Adrenal gland (tissue), 12 donors: Measurements from ENCODE around the gene BMP8A. TPM values are rescaled to one million over a fixed set of nuclear protein-coding genes. Genes with fewer than 3 reads are reported as not detected.
"Not testable (repeated sequence)": the region's sequence is repeated elsewhere in the genome, so short reads cannot be mapped to it uniquely, and the experiment has no call there.

ENCODE experiments used
- DNase-seq, 7 donors: peaks; one replicate each; pipeline ENCODE4 v3.0.0-alpha.2; 2019 to 2020
- H3K27ac ChIP-seq, 5 donors: fragments of 200-600 bp; sonication (generic) in 4 of 5; 1 replicate in 3 of 5; 2 replicates in 2 of 5; pipeline versions ENCODE4 v1.5.1 to v1.8.0; 2016 to 2020; ENCODE audit warnings: mild to moderate bottlenecking in 1 of 5
- H3K27me3 ChIP-seq: fragments of 200-600 bp; 2 replicates; pipeline ENCODE4 v1.8.0; 2021
- H3K36me3 ChIP-seq, 2 donors: fragments of 200-600 bp; replicated peaks in 1 of 2; 1 replicate in 1 of 2; 2 replicates in 1 of 2; pipeline versions ENCODE4 v1.5.1 to v1.8.0; 2018 to 2022
- H3K4me1 ChIP-seq, 2 donors: fragments of 200-600 bp; replicated peaks in 1 of 2; 1 replicate in 1 of 2; 2 replicates in 1 of 2; pipeline versions ENCODE4 v1.5.1 to v1.8.0; 2018 to 2021
- H3K4me3 ChIP-seq, 4 donors: fragments of 200-600 bp; sonication (generic) in 3 of 4; one replicate each; pipeline ENCODE4 v1.5.1; 2016 to 2018
- H3K9me3 ChIP-seq, 3 donors: fragments of 200-600 bp; sonication (generic) in 1 of 3; replicated peaks in 1 of 3; 1 replicate in 2 of 3; 2 replicates in 1 of 3; pipeline versions ENCODE4 v1.5.1 to v1.8.0; 2016 to 2021
- POLR2A ChIP-seq, 2 donors: fragments of 450-650 bp; IDR thresholded peaks; one replicate each; pipeline ENCODE4 v1.6.1; 2017; ENCODE audit warnings: antibody characterized with exemption in 2 of 2, mild to moderate bottlenecking in 2 of 2, moderate library complexity in 1 of 2
- WGBS, 4 donors: extraction: QIAGEN DNeasy Blood & Tissue Kit in 2 of 4; methylation state at CpG; one replicate each; pipeline versions ENCODE4 v1.1.5 to v1.1.7; 2013 to 2017; 5-methylcytosine and 5-hydroxymethylcytosine counted together
- intact Hi-C, 2 donors: fragments of 100-400 bp; cut with DNase I; formaldehyde crosslinking; loops; one replicate each; pipeline versions ENCODE4 v1.14.1 to v1.15.0; 2022 to 2023
- polyA plus RNA-seq, 3 donors: library from polyadenylated mRNA; stranded (reverse); fragments of 200-250 nt in 2 of 3; fragments of 350-450 nt in 1 of 3; fragmentation: Illumina TruSeq in 1 of 3; extraction: RNeasy Lipid Tissue Mini Kit (QIAGEN cat#74804) in 1 of 3; gene quantifications; one replicate each; pipeline ENCODE4 v1.2.3, GENCODE V29; 2013 to 2014
- total RNA-seq, 9 donors: library from RNA; depleted of rRNA in 4 of 9; stranded (reverse); fragments of >200 nt in 4 of 9; fragments of 120-200 nt in 1 of 9; fragmentation: NEBNext Ultra II Directional in 1 of 9; extraction: Animal tissue kit (Norgen Biotek cat#: 25700) in 1 of 9; gene quantifications; one replicate each; pipeline versions ENCODE4 v1.1.0 to v1.2.4, GENCODE V29; 2013 to 2023
- TF ChIP-seq, protein P1 (sequence below), 6 experiments: fragments of 450-650 bp in 4 of 6; fragments of 200-600 bp in 2 of 6; sonication (generic) in 1 of 6; IDR thresholded peaks; 1 replicate in 5 of 6; 2 replicates in 1 of 6; pipeline versions ENCODE4 v1.5.1 to v1.8.0; 2016 to 2021; ENCODE audit warnings: antibody characterized with exemption in 6 of 6, mild to moderate bottlenecking in 2 of 6, moderate library complexity in 1 of 6
- donor health status: healthy with polysubstance abuse.
- donor health status: Bipolar disorder and iron deficiency.
- donor health status: DM: yes; HTN: yes; CAD: no.
- donor health status: DM: no; HTN: no; CAD: no.
- donor health status: DM: no; HTN: no; CAD: no.
- donor health status: DM: yes; HTN: yes; CAD: no.

Gene BMP8A
- total and polyA plus RNA-seq, 12 donors = 0.09 to 1.7 (median 0.55) TPM; not detected in 1

GRCh38 chr1:39522221-39522620 is 30.8 kb downstream of the BMP8A start:
- intact Hi-C loops, H3K27me3 ChIP-seq, H3K9me3 ChIP-seq, H3K27ac ChIP-seq, DNase-seq, H3K4me3 ChIP-seq, H3K4me1 ChIP-seq, H3K36me3 ChIP-seq: not testable (repeated sequence)
- WGBS, 4 donors = 44 to 79% (median 60%) methylated on average over 3 to 10 of the region's 10 CpGs

DNA sequence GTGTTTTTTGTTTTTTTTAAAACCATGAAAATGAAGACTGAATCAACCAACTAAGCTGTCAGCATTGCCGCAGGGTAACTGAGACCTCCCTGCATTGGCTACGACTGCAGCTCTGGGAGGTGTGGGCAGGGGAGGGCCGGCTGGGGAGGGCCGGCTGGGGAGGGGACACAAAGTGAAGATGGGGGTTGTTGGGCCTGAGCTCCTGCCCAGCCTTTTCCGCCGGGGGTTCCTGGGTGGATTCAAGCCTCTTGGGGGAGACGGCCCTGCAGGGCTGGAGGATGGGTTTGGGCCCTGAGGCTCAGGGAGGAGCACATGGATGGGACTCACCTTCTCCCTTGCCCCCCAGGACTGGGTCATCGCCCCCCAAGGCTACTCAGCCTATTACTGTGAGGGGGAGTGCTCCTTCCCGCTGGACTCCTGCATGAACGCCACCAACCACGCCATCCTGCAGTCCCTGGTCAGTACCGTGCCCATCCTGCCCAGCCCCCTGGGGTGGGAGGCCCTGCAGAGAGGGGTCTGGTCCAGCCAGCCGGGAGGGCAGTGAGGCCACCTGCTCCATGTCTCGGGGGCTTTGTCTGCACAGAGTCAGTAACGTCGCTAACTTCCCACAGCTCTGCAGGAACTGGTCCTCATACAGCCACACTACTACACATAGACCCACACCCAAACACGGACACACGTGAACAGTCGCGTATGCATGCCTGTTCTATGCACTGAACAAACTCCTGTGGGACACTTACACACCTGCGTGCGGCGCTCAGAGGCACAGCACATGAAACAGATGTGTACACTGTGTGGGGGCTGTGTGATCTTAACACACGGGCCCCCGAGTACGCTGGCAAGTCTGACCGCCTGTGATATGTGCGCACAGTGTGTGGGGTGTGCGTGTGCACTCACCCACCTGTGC is 31.5 kb downstream of the BMP8A start:
- TF ChIP-seq, protein P1, sequence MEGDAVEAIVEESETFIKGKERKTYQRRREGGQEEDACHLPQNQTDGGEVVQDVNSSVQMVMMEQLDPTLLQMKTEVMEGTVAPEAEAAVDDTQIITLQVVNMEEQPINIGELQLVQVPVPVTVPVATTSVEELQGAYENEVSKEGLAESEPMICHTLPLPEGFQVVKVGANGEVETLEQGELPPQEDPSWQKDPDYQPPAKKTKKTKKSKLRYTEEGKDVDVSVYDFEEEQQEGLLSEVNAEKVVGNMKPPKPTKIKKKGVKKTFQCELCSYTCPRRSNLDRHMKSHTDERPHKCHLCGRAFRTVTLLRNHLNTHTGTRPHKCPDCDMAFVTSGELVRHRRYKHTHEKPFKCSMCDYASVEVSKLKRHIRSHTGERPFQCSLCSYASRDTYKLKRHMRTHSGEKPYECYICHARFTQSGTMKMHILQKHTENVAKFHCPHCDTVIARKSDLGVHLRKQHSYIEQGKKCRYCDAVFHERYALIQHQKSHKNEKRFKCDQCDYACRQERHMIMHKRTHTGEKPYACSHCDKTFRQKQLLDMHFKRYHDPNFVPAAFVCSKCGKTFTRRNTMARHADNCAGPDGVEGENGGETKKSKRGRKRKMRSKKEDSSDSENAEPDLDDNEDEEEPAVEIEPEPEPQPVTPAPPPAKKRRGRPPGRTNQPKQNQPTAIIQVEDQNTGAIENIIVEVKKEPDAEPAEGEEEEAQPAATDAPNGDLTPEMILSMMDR (IDR thresholded peaks at IDR 0.05) = no peak
- TF ChIP-seq POLR2A (IDR thresholded peaks at IDR 0.05) = no peak
- no peaks in the 10 kb centered on the region for H3K27me3 ChIP-seq
- intact Hi-C loops = no loop called here
- WGBS, 4 donors = 84 to 88% (median 86%) methylated on average over 24 to 29 of the region's 29 CpGs
- no peak overlapping the region for H3K27ac ChIP-seq
- H3K36me3 ChIP-seq = peaks cover 0 to 14% of the 10 kb centered on the region in 2 donors
- no peaks in the 10 kb centered on the region for H3K4me1 ChIP-seq
- no peak for DNase-seq
- no peaks in the 10 kb centered on the region for H3K9me3 ChIP-seq
- H3K4me3 ChIP-seq = no peak overlapping the region

GRCh38 chr1:39524171-39524570 is 32.7 kb downstream of the BMP8A start:
- Histone ChIP-seq H3K4me3 (no peak overlapping the region), H3K4me1 (no peaks in the 10 kb centered on the region), H3K36me3 (peaks cover 0 to 26% of the 10 kb centered on the region in 2 donors), H3K27ac (no peak overlapping the region), H3K27me3 (no peaks in the 10 kb centered on the region), H3K9me3 (no peaks in the 10 kb centered on the region)
- no peak for TF ChIP-seq POLR2A (IDR thresholded peaks at IDR 0.05)
- TF ChIP-seq, protein P1 (IDR thresholded peaks at IDR 0.05) = no peak
- DNase-seq = no peak
- intact Hi-C loops = no loop called here
- WGBS, 4 donors = 64 to 84% (median 80%) methylated on average over 5 to 6 of the region's 6 CpGs

- Histone ChIP-seq H3K4me1 (no peaks in the 10 kb centered on the region), H3K9me3 (no peaks in the 10 kb centered on the region), H3K36me3 (peaks cover 0 to 32% of the 10 kb centered on the region in 2 donors), H3K27ac (no peak overlapping the region), H3K27me3 (no peaks in the 10 kb centered on the region), H3K4me3 (no peak overlapping the region)
- WGBS, 4 donors = 88 to 94% (median 93%) methylated on average over 15 of the region's 15 CpGs
- intact Hi-C loops = no loop called here
- TF ChIP-seq, protein P1 (IDR thresholded peaks at IDR 0.05) = no peak
- TF ChIP-seq POLR2A (IDR thresholded peaks at IDR 0.05) = no peak
- DNase-seq = no peak
Measured at GRCh38 chr1:39524591-39525365, 33.3 kb downstream of the BMP8A start.
